HUES6 (cell line): Measurements from ENCODE around the gene ERCC6L.
A peak's percentile ranks its signal among the peaks of the same experiment; 100 is the strongest.
"Not testable (repeated sequence)": the region's sequence is repeated elsewhere in the genome, so short reads cannot be mapped to it uniquely, and the experiment has no call there.

Experiments
- H3K27ac ChIP-seq: 2 replicates; pipeline ENCODE4 v1.7.0; 2013; ENCODE audit warnings: low read depth, mild to moderate bottlenecking, low read length, inconsistent platforms
- H3K27me3 ChIP-seq: 2 replicates; pipeline ENCODE4 v1.6.1; 2013; ENCODE audit warnings: low read length; ENCODE audit not compliant: control insufficient read depth, insufficient read depth
- H3K36me3 ChIP-seq: 2 replicates; pipeline ENCODE4 v1.6.1; 2013; ENCODE audit warnings: low read length; ENCODE audit not compliant: control insufficient read depth, insufficient read depth
- H3K4me1 ChIP-seq: 2 replicates; pipeline ENCODE4 v1.6.1; 2013; ENCODE audit warnings: low read length; ENCODE audit not compliant: control insufficient read depth, insufficient read depth
- H3K4me3 ChIP-seq: 2 replicates; pipeline ENCODE4 v1.5.1; 2013; ENCODE audit warnings: low read depth, low read length
- H3K9ac ChIP-seq: one replicate; pipeline ENCODE4 v1.6.1; 2013; ENCODE audit warnings: mild to moderate bottlenecking, low read length
- H3K9me3 ChIP-seq: 2 replicates; pipeline ENCODE4 v1.6.1; 2013; ENCODE audit warnings: low read depth, low read length; ENCODE audit not compliant: control insufficient read depth, insufficient read depth

ERCC6L gene

DNA sequence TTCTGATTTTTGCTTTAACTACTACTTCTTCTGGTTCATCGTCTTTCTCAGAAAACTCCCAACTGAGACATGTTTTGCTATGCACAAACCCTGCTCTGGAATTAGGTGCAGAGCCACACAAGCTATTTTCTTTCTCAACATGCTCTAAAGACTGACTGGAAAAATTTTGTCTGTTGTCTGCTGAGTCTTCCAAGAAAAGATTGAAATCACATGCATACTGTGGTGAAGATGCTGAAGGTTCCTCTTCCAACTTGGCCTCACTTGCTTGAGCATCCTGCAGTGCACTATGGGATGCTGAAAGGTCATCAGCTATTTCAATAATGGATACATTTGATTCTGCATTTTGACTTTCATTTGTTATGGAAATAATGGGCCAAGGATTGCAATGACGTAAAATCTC lies 33.1 kb downstream of the ERCC6L start:
- Histone ChIP-seq H3K27me3 (no peaks in the 10 kb centered on the region), H3K9ac (no peak overlapping the region), H3K36me3 (peaks cover 45% of the 10 kb centered on the region), H3K4me3 (no peak overlapping the region), H3K9me3 (peaks cover 8% of the 10 kb centered on the region; the same call in 1 of the 2 replicates), H3K4me1 (peaks cover 25% of the 10 kb centered on the region), H3K27ac (no peak overlapping the region)

DNA sequence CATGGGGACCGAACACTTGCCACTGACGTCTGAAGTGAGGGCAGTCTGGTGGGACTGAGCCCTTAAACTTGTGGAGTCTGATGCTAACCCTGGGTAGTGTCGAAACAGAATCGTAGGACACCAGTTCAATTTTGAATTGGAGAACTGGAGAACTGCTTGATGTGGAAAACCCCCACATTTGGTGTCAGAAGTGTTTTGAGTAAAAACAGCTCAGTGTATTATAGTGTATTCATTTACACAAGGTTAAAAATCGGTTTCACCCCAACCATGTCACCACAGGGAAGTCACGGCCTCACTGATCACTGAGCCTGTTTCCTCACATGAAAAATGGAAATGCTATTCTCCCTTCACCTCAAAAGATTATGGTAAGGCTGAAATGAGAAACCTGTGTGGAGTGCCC lies 35.4 kb downstream of the ERCC6L start:
- Histone ChIP-seq H3K27me3 (no peaks in the 10 kb centered on the region), H3K9ac (no peak overlapping the region), H3K9me3 (peaks cover 5% of the 10 kb centered on the region; the same call in 1 of the 2 replicates), H3K4me3 (peak overlapping the region; percentile 29; the same call in 1 of the 2 replicates), H3K27ac (no peak overlapping the region), H3K36me3 (peaks cover 47% of the 10 kb centered on the region), H3K4me1 (peaks cover 25% of the 10 kb centered on the region)

DNA sequence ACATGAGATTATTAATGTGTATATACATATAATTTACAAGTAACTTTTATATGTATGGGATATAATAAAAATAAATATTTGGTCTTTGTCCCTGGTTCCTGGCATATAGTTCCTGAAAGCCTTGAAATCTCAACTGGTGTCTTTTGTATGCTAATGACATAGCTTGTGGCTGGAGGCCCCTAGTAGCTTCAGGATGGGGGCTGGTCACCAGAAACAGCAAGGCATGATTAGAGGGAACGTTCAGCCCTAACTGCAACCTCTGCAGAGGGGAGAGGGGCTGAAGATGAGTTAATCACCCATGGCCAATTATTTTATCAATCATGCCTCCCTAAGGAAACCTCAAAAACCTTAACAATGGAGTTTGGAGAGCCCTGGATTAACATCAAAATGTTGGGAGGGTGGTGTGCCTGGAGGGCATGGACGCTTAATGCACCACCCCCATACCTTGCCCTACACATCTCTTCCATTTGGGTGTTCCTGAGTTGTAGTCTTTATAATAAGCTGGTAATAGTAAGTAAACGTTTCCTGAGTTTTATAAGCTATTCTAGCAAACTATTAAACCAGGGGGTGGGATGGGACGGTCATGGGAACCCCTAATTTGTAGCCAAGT lies 35.9 kb downstream of the ERCC6L start:
- Histone ChIP-seq H3K27me3 (no peaks in the 10 kb centered on the region), H3K36me3 (peaks cover 47% of the 10 kb centered on the region), H3K27ac (no peak overlapping the region), H3K4me1 (peaks cover 25% of the 10 kb centered on the region), H3K4me3 (peak overlapping the region; percentile 29; the same call in 1 of the 2 replicates), H3K9me3 (peaks cover 2% of the 10 kb centered on the region; the same call in 1 of the 2 replicates), H3K9ac (no peak overlapping the region)

DNA sequence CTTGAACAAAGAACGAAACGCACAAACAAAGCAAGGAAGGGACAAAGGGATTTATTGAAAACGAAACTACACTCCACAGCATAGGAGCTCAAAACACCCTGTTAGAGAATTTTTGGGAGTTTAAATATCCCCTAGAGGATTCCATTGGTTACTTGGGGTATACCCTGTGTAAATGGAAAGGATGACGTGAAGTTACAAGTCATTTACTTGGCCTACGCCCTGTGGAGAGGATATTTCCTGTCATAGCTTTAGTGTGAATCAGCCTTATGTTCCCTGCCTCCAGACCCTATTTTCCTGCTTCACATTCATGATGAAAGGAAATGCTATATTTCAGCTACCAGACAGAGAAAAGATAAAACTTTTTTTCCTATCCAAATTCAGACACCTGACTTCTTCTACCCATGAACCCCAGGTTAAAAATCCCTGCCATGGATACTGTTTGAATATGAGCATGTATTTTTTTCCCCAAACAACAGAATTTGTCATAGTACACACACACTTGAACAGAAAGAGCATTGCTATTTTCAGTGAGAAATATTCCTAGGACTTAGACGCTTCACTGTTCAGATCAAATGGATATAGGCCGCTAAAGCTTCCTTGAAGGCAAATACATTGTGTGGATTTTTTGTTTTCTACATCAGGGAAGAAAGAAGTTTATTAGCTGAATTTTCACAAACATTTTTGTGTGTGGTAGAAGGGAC lies 36.8 kb downstream of the ERCC6L start:
- Histone ChIP-seq H3K9me3 (no peaks in the 10 kb centered on the region; the same call in 1 of the 2 replicates), H3K36me3 (peaks cover 47% of the 10 kb centered on the region), H3K27ac (peak overlapping the region; percentile 87), H3K4me1 (peaks cover 25% of the 10 kb centered on the region), H3K4me3 (peak overlapping the region; percentile 29; the same call in 1 of the 2 replicates), H3K9ac (peak overlapping the region; percentile 65), H3K27me3 (no peaks in the 10 kb centered on the region)

DNA sequence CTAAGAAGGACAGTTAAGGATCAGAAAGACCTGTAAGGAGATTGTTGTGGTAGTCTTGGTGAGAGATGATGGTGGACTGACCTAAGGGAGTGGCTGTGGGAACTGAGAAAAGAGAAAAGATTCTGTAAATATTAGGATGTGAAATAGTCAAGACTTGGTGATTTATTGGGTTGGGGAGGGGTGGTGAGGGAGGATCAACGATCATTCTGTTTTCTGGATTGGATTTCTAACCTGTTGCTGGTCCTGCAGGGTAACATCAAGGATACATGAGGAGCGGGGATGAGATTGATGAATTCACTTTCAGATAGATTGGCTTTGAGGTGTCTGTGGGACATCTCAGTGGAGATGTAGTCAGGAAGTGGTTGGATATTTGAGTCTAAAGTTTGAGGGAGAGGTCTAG lies 55.9 kb downstream of the ERCC6L start:
- no peaks in the 10 kb centered on the region for H3K27me3 ChIP-seq
- H3K4me3 ChIP-seq = peak overlapping the region; percentile 89
- peaks cover 10% of the 10 kb centered on the region; the same call in 1 of the 2 replicates for H3K9me3 ChIP-seq
- H3K27ac ChIP-seq = no peak overlapping the region
- H3K36me3 ChIP-seq = peaks cover 15% of the 10 kb centered on the region
- peak overlapping the region; percentile 34 for H3K9ac ChIP-seq
- H3K4me1 ChIP-seq = peaks cover 5% of the 10 kb centered on the region; the same call in 1 of the 2 replicates

DNA sequence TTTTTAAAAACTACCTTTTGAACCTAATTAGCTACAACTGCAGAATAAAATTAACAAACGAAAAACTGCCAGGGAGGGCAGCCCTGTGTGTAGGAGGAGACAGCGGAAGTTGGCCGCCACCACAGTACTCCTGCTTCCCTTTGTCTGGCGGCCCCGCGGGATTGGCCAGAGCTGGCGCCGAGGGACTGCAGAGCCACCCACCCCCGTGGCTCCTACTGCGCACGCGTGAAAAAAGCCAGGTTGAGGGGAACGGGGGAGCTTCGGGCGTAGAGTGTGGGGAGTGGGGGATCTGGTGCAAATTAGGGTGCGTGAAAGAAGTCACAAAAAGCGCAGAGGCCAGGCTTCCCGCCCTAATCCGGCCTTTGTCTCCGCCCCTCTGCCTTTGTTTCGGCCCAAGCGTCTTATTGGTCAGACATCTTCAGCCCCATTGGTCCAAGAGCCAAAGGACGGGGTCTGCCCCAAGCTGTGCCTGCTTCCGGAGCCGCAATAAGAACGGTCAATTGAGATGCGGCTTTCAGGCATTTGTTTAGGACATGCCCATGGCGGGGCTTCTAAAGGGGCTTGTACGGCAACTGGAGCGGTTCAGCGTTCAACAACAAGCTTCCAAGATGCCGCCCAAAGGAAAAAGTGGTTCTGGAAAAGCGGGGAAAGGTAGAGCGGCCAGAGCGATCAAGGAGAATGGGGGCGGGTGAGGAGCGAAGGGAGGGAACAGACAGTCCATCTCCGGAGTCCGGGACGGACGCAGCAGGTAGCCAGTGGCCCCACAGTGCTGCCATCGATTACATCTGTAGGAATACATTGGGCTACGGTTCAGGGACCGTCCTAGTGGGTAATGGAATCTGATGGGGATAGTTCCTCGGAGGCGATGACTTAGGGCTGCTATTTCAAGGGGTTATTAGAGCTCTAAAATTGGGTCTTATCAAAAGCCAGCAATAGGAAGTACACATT lies 57.4 kb downstream of the ERCC6L start, which contains the start of gene PIN4:
TSS of gene PIN4 (plus strand) at position 580 of the 948 bp plus-strand sequence. CDS start at position 609, 29 bp downstream.
- peak within 1 kb of the TSS; percentile 89 for H3K4me3 ChIP-seq

DNA sequence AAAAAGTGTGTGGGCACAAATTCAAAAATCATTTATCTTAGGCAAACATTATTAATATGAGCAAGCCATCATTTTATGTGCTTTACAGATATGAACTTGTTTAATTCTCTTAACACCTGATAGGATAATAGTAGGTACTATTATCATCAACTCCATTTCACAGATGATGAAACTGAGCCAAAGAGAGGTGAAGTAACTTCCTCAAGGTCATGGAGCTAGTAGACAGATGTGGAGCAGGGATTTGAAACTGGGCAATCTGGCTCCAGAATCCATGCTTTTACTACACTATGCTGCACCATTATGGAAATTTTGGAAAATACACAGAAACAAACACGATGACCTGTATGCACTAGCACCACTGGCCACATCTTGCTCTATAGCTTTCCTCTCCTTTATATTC lies 58.3 kb downstream of the ERCC6L start:
- Histone ChIP-seq H3K4me1 (peaks cover 5% of the 10 kb centered on the region; the same call in 1 of the 2 replicates), H3K36me3 (peaks cover 4% of the 10 kb centered on the region; the same call in 1 of the 2 replicates), H3K9ac (peak overlapping the region; percentile 97), H3K27ac (no peak overlapping the region; the same call in 1 of the 2 replicates), H3K27me3 (no peaks in the 10 kb centered on the region), H3K4me3 (peak overlapping the region; percentile 89), H3K9me3 (peaks cover 23% of the 10 kb centered on the region)

More for the DNA sequence above, 57.4 kb downstream of the ERCC6L start, which contains the start of gene PIN4:
- H3K4me1 ChIP-seq = peaks cover 5% of the 10 kb centered on the region; the same call in 1 of the 2 replicates
- H3K9ac ChIP-seq = peak within 1 kb of the TSS; percentile 97
- H3K9me3 ChIP-seq = peaks cover 23% of the 10 kb centered on the region
- peaks cover 4% of the 10 kb centered on the region; the same call in 1 of the 2 replicates for H3K36me3 ChIP-seq
- peak within 1 kb of the TSS; percentile 95 for H3K27ac ChIP-seq
- H3K27me3 ChIP-seq = no peaks in the 10 kb centered on the region

DNA sequence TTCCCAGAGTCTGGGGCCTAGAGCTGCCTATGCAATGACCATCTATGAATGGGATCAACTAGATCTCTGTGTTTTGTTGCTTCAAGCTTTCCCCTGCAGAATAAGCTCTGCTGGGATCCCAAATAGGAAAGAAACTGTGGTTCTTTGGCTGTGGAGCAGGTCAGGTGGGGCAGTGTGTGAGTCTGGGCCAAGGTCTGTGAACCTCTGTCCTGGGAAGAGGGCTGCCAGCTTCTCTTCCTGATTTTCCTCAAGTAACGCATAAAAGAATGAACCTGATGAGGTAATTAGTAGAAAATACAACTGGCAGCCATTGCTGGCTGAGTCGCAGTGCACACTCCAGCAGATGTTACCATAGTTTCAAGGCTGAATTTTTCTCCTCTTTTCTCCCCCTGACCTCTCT lies 61.8 kb downstream of the ERCC6L start:
- Histone ChIP-seq H3K36me3 (no peaks in the 10 kb centered on the region), H3K27ac (no peak overlapping the region), H3K9ac (no peak overlapping the region), H3K27me3 (no peaks in the 10 kb centered on the region; the same call in 1 of the 2 replicates), H3K4me1 (no peaks in the 10 kb centered on the region), H3K9me3 (peaks cover 21% of the 10 kb centered on the region), H3K4me3 (no peak overlapping the region)

DNA sequence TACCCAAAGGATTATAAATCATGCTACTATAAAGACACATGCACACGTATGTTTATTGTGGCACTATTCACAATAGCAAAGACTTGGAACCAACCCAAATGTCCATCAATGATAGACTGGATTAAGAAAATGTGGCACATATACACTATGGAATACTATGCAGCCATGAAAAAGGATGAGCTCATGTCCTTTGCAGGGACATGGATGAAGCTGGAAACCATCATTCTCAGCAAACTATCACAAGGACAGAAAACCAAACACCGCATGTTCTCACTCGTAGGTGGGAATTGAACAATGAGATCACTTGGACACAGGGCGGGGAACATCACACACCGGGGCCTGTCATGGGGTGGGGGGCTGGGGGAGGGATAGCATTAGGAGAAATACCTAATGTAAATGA lies 62.5 kb downstream of the ERCC6L start:
- H3K9me3 ChIP-seq = peaks cover 21% of the 10 kb centered on the region
- not testable (repeated sequence) for H3K4me1 ChIP-seq, H3K27me3 ChIP-seq, H3K27ac ChIP-seq, H3K9ac ChIP-seq, H3K36me3 ChIP-seq, H3K4me3 ChIP-seq

DNA sequence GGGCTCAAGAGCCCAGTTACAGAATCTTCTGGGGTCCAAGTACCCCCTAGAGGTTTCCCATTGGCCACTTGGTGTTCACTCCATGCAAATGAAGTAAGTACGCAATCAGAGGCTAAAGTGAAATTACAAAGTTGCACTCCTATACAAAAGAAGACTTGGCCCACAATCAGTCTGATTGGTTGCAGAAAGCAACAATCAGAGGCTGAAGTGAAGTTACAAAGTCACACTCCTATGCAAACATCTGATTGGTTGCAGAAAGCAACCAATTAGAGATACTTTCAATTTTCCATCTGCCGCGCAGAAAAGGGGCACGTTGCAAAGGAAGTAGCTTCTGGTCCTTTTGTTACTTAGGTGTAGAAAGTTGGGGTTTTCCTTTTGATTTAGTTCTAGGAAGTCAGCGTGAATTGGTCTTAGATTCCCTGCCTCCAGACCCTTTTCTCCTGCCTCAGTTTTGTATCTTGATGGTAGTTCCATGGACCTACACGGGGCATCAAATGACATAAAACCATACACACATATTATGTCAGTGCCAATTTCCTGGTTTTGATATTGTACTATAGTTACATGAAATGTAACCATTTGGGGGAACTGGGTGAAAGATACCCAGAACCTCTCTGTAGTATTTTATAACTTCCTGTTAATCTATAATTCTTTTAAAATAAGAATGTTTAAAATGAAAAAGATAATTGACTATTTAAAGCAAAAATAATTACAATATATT lies 69.7 kb downstream of the ERCC6L start:
- Histone ChIP-seq H3K27ac (no peak overlapping the region), H3K27me3 (no peaks in the 10 kb centered on the region; the same call in 1 of the 2 replicates), H3K9ac (no peak overlapping the region), H3K4me3 (no peak overlapping the region), H3K36me3 (no peaks in the 10 kb centered on the region), H3K4me1 (no peaks in the 10 kb centered on the region), H3K9me3 (peaks cover 4% of the 10 kb centered on the region; the same call in 1 of the 2 replicates)
